ENCODE results near the gene UVRAG. TPM values are rescaled to one million over a fixed set of nuclear protein-coding genes. Genes with fewer than 3 reads are reported as not detected.

UVRAG gene
- total and polyA plus RNA-seq, 2 of the 13 experiments (the other 11 are each of a cell fraction or from before 2014, with no cell fraction given): 9.7 to 17.3 TPM

- H3K27ac ChIP-seq (ENCODE audit: extremely low read length, insufficient read depth, low read length): no peak overlapping the region
- H2AFZ ChIP-seq (ENCODE audit: low read length): no peak overlapping the region
- DNase-seq (ENCODE audit: low spot score) (no peak), ATAC-seq (no peak), FAIRE-seq (no peak)
- in situ Hi-C loops (cut with HindIII; ENCODE audit: extremely low pct_ligation_motif_present, low pct_unique_long_range_greater_than_20kb): no loop called here
- ChIA-PET POLR2A (no interaction called here), CTCF (ENCODE audit: low intra/inter-chr PET ratio, low total read pairs) (no interaction called here)
- H4K20me1 ChIP-seq (ENCODE audit: insufficient read depth, low read length): no peaks in the 10 kb centered on the region
- no peaks in the 10 kb centered on the region for H3K9me3 ChIP-seq (ENCODE audit: low read length)
- no peak for TF ChIP-seq POGK (CRISPR knock-in tag; conservative IDR thresholded peaks at IDR 0.05)
- no peak for TF ChIP-seq ZNF598 (CRISPR knock-in tag; IDR thresholded peaks at IDR 0.05; ENCODE audit: borderline replicate concordance)
- no peak for TF ChIP-seq DNMT1 (CRISPR knock-in tag; IDR thresholded peaks at IDR 0.05)
- no peak for TF ChIP-seq KLF9 (CRISPR knock-in tag; IDR thresholded peaks at IDR 0.05; ENCODE audit: low read depth)
- TF ChIP-seq SAFB2 (CRISPR knock-in tag; IDR thresholded peaks at IDR 0.05; ENCODE audit: borderline replicate concordance, low read depth): no peak
- TF ChIP-seq USF2 (IDR thresholded peaks at IDR 0.05; ENCODE audit: low read depth, low read length): no peak
- no peak for TF ChIP-seq USF2 (CRISPR knock-in tag; IDR thresholded peaks at IDR 0.05; ENCODE audit: borderline replicate concordance)
- no peak for TF ChIP-seq ZNF615 (CRISPR knock-in tag; IDR thresholded peaks at IDR 0.05; ENCODE audit: borderline replicate concordance)
- no peak for TF ChIP-seq ZNF543 (CRISPR knock-in tag; IDR thresholded peaks at IDR 0.05)
- no peak for TF ChIP-seq CBX2 (IDR thresholded peaks at IDR 0.05; ENCODE audit: low read depth, low read length)
- TF ChIP-seq CBX2 (CRISPR knock-in tag; IDR thresholded peaks at IDR 0.05; ENCODE audit: low read depth): no peak
- no peak for TF ChIP-seq ZKSCAN1 (IDR thresholded peaks at IDR 0.05; ENCODE audit: low read length)
- no peak for TF ChIP-seq ZSCAN20 (CRISPR knock-in tag; IDR thresholded peaks at IDR 0.05; ENCODE audit: borderline replicate concordance)
- no peak for TF ChIP-seq ZNF563 (CRISPR knock-in tag; IDR thresholded peaks at IDR 0.05)
- no peak for TF ChIP-seq ARNTL (CRISPR knock-in tag; IDR thresholded peaks at IDR 0.05)
- no peak for TF ChIP-seq RNF219 (CRISPR knock-in tag; IDR thresholded peaks at IDR 0.05)
- TF ChIP-seq ZC3H13 (CRISPR knock-in tag; IDR thresholded peaks at IDR 0.05): no peak
- TF ChIP-seq ZNF552 (CRISPR knock-in tag; IDR thresholded peaks at IDR 0.05; ENCODE audit: borderline replicate concordance): no peak
- no peak overlapping the region for H3K4me2 ChIP-seq (ENCODE audit: low read depth, low read length)
- no peak overlapping the region for H3K4me3 ChIP-seq (replicated peaks in 1 of 3; ENCODE audit: insufficient read depth in 1 of 3, low read depth in 2 of 3, low read length in 3 of 3)
- H3K79me2 ChIP-seq (ENCODE audit: insufficient read depth, low read length): no peaks in the 10 kb centered on the region
- H3K9ac ChIP-seq (ENCODE audit: insufficient read depth, low read depth, low read length): no peak overlapping the region
- 100% methylated on average over 3 of the region's 3 CpGs for WGBS (ENCODE audit: low lambda C conversion rate)
- H3K36me3 ChIP-seq (replicated peaks in 1 of 2; ENCODE audit: control insufficient read depth in 1 of 2, insufficient read depth in 2 of 2, low read length in 2 of 2): peaks cover 11 to 24% of the 10 kb centered on the region in 2 experiments
- H3K27me3 ChIP-seq (ENCODE audit: control insufficient read depth in 1 of 2, insufficient read depth in 2 of 2, low read length in 2 of 2): no peaks in the 10 kb centered on the region
- intact Hi-C loops (cut with micrococcal nuclease; ENCODE audit: unreplicated experiment): no loop called here
- H3K4me1 ChIP-seq (ENCODE audit: insufficient read depth, low read length): no peaks in the 10 kb centered on the region
- BruUV-seq (replicated peaks): no TSS peak
Measured at GRCh38 chr11:76064192-76064591, 249.2 kb downstream of the UVRAG start.

Data from HepG2 (cell line).